ENCODE data around the gene ARID2. TPM values are rescaled to one million over a fixed set of nuclear protein-coding genes. Genes with fewer than 3 reads are reported as not detected.

The ARID2 gene
- polyA plus RNA-seq, 2 of the 4 experiments (the other 2 are of a cell fraction) = 8.7 to 37.7 TPM

DNA sequence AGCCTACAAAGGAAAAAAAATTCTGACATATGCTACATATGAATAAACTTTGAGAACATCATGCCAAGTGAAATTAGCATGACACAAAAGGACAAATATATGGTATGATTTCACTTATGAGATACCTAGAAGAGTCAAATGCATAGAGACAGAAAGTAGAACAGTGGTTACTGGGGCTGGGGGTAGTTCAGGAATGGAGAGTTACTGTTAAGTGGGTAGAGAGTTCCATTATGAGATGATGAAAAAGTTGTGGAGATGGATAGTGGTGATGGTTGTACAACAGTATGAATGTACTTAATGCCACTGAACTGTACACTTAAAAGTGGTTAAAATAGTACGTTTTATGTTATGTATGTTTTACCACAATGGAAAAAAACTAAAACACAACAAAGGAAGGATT is 168.6 kb downstream of the ARID2 start (continued):
- TF ChIP-seq E2F6 (IDR thresholded peaks at IDR 0.05; ENCODE audit: borderline replicate concordance, low read depth) = no peak

DNA sequence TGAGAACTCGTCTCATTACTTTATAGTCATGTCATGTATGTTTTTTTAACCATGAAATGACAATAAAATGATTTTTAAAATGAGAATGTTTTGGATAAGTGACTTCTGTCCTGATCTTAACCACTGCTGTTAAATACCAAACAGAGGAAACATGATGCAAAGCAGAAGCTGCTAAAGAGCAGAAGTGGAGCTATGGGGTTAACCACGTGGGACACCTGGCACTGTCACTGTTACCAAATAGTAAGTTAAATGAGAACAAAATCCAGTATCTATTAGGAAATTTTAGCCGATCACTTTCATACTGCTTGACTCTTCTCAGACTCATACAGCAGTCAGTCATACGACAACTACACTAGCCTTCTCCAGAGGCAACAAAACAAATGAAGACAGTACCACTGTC is 178.4 kb downstream of the ARID2 start:
- WGBS (ENCODE audit: missing lambda C conversion rate) = 85% methylated on average over 4 of the region's 4 CpGs
- DNase-seq (ENCODE audit: low read depth in 1 of 2, low spot score in 1 of 2) (no peak), FAIRE-seq (no peak), ATAC-seq (no peak)
- POLR2A ChIA-PET = no interaction called here
- no peaks in the 10 kb centered on the region for H3K4me1 ChIP-seq
- TF ChIP-seq KDM1A (IDR thresholded peaks at IDR 0.05; ENCODE audit: low read depth) = no peak
- TF ChIP-seq MAZ (IDR thresholded peaks at IDR 0.05; ENCODE audit: borderline replicate concordance, low read depth, low read length) = no peak
- TF ChIP-seq FOSB (CRISPR knock-in tag; IDR thresholded peaks at IDR 0.05) = no peak
- TF ChIP-seq E2F6 (IDR thresholded peaks at IDR 0.05; ENCODE audit: borderline replicate concordance, low read depth) = no peak
- no peak for TF ChIP-seq HOXA7 (CRISPR knock-in tag; IDR thresholded peaks at IDR 0.05)
- TF ChIP-seq BHLHE40 (IDR thresholded peaks at IDR 0.05; ENCODE audit: low read depth, low read length) = no peak
- TF ChIP-seq BCL3 (IDR thresholded peaks at IDR 0.05) = no peak
- H3K9me3 ChIP-seq = no peaks in the 10 kb centered on the region
- CTCF ChIA-PET = no interaction called here
- H3K27ac ChIP-seq = no peak overlapping the region
- no peak overlapping the region for H3K4me2 ChIP-seq
- no peak overlapping the region for H3K4me3 ChIP-seq

GRCh38 chr12:45909041-45909713 is 179.7 kb downstream of the ARID2 start:
- Histone ChIP-seq H3K4me2 (no peak overlapping the region), H3K9me3 (no peaks in the 10 kb centered on the region), H3K27ac (no peak overlapping the region), H3K4me3 (no peak overlapping the region), H3K4me1 (no peaks in the 10 kb centered on the region)
- TF ChIP-seq CHD2 (IDR thresholded peaks at IDR 0.05; ENCODE audit: low read length, partially characterized antibody) (no peak), USF2 (IDR thresholded peaks at IDR 0.05) (no peak)
- DNase-seq (ENCODE audit: low read depth in 1 of 2, low spot score in 1 of 2) = no peak
- no peak for ATAC-seq
- WGBS (ENCODE audit: missing lambda C conversion rate) = 58% methylated on average over 4 of the region's 4 CpGs
- CTCF ChIA-PET = no interaction called here
- FAIRE-seq = no peak
- POLR2A ChIA-PET = no interaction called here

- no peak for ATAC-seq
- H3K4me2 ChIP-seq = no peak overlapping the region
- no peak overlapping the region for H3K4me3 ChIP-seq
- no peak for DNase-seq (ENCODE audit: low read depth in 1 of 2, low spot score in 1 of 2)
- no peaks in the 10 kb centered on the region for H3K9me3 ChIP-seq
- WGBS (ENCODE audit: missing lambda C conversion rate) = 77% methylated on average over 3 of the region's 3 CpGs
- no peaks in the 10 kb centered on the region for H3K4me1 ChIP-seq
- TF ChIP-seq RNF2 (IDR thresholded peaks at IDR 0.05; ENCODE audit: borderline replicate concordance, low read depth) (no peak), HES2 (IDR thresholded peaks at IDR 0.05) (no peak), RFX5 (IDR thresholded peaks at IDR 0.05) (no peak), CEBPB (IDR thresholded peaks at IDR 0.05) (no peak), CBX2 (IDR thresholded peaks at IDR 0.05; ENCODE audit: borderline replicate concordance, low read depth) (no peak), ZNF302 (CRISPR knock-in tag; IDR thresholded peaks at IDR 0.05) (no peak), RCOR1 (IDR thresholded peaks at IDR 0.05; ENCODE audit: low read depth, low read length) (no peak), TFCP2L1 (CRISPR knock-in tag; IDR thresholded peaks at IDR 0.05) (no peak), MAFK (IDR thresholded peaks at IDR 0.05; ENCODE audit: partially characterized antibody) (no peak), ATOH8 (CRISPR knock-in tag; IDR thresholded peaks at IDR 0.05; ENCODE audit: low read depth) (no peak), BCL3 (IDR thresholded peaks at IDR 0.05) (no peak), NPAS2 (CRISPR knock-in tag; IDR thresholded peaks at IDR 0.05; ENCODE audit: borderline replicate concordance) (no peak), HEYL (CRISPR knock-in tag; IDR thresholded peaks at IDR 0.05) (no peak), SMC3 (IDR thresholded peaks at IDR 0.05) (no peak), JUNB (IDR thresholded peaks at IDR 0.05) (no peak), HOXA7 (CRISPR knock-in tag; IDR thresholded peaks at IDR 0.05) (no peak), ZFP36 (IDR thresholded peaks at IDR 0.05; ENCODE audit: borderline replicate concordance, partially characterized antibody) (no peak)
- no peak for FAIRE-seq
- no peak overlapping the region for H3K27ac ChIP-seq
- ChIA-PET CTCF (no interaction called here), POLR2A (no interaction called here)
These were observed 183.3 kb downstream of the ARID2 start for GRCh38 chr12:45912774-45913173.

Measured in A549 (cell line).